ENCODE measurements around the gene GPS1. TPM values are rescaled to one million over a fixed set of nuclear protein-coding genes. Genes with fewer than 3 reads are reported as not detected.

Gene GPS1
- total and polyA plus RNA-seq, 2 of the 4 experiments (the other 2 are of a cell fraction): 157 to 181 TPM

GRCh38 chr17:82094931-82095776 lies 43.5 kb downstream of the GPS1 start (continued):
- TF ChIP-seq BHLHE40 (IDR thresholded peaks at IDR 0.05; ENCODE audit: low read depth, low read length): no peak

GRCh38 chr17:82095777-82096708 lies 44.3 kb downstream of the GPS1 start:
- ChIA-PET POLR2A (ENCODE audit: unreplicated experiment) (no interaction called here), CTCF (no interaction called here)
- Histone ChIP-seq H4K91ac (ENCODE audit: insufficient read depth, low read depth, low read length) (no peak overlapping the region), H4K5ac (ENCODE audit: low read depth, low read length) (no peak overlapping the region), H3K56ac (ENCODE audit: extremely low read depth, insufficient read depth, low read length) (no peak overlapping the region), H3K23ac (ENCODE audit: low read depth, low read length) (peak overlapping the region; percentile 49; the same call in 1 of the 2 replicates), H2AK5ac (ENCODE audit: low read depth, low read length) (no peak overlapping the region), H3K4me3 (ENCODE audit: insufficient read depth, low read depth, low read length) (no peak overlapping the region), H3K9me3 (ENCODE audit: control insufficient read depth, insufficient read depth, low read length) (no peaks in the 10 kb centered on the region), H3K9me1 (ENCODE audit: insufficient read depth, low read length) (peaks cover 5% of the 10 kb centered on the region; the same call in 1 of the 2 replicates), H3K36me3 (ENCODE audit: control insufficient read depth, insufficient read depth, low read length) (peaks cover 42% of the 10 kb centered on the region), H3K27me3 (ENCODE audit: control insufficient read depth, insufficient read depth, low read length) (no peaks in the 10 kb centered on the region), H2BK120ac (ENCODE audit: low read depth, low read length) (no peak overlapping the region), H4K8ac (ENCODE audit: low read depth in 2 of 2, low read length in 2 of 2) (no peak overlapping the region), H4K20me1 (ENCODE audit: insufficient read depth, low read length) (peaks cover 31% of the 10 kb centered on the region), H3K4ac (ENCODE audit: low read depth, low read length) (no peak overlapping the region), H2BK20ac (ENCODE audit: low read depth, low read length) (no peak overlapping the region), H3K27ac (ENCODE audit: insufficient read depth, low read length) (no peak overlapping the region; the same call in 1 of the 2 replicates), H2BK15ac (ENCODE audit: low read depth, low read length) (no peak overlapping the region), H3K18ac (ENCODE audit: low read depth, low read length) (no peak overlapping the region), H2AK9ac (replicated peaks; ENCODE audit: low read depth, low read length, poor library complexity) (peak overlapping the region; percentile 98), H3K4me2 (ENCODE audit: low read depth, low read length) (no peak overlapping the region; the same call in 1 of the 2 replicates), H3K9ac (ENCODE audit: low read depth, low read length) (peak overlapping the region; percentile 87; the same call in 1 of the 2 replicates), H3K4me1 (ENCODE audit: control insufficient read depth, insufficient read depth, low read length) (peaks cover 13% of the 10 kb centered on the region), H2AFZ (replicated peaks; ENCODE audit: low read length, poor library complexity) (no peak overlapping the region), H3K79me1 (ENCODE audit: low read depth in 1 of 2, low read length in 2 of 2) (peaks cover 0 to 56% of the 10 kb centered on the region in 2 experiments), H2BK5ac (ENCODE audit: low read depth, low read length, poor library complexity, severe bottlenecking) (no peak overlapping the region), H3K14ac (replicated peaks; ENCODE audit: low read depth, low read length) (no peak overlapping the region)
- WGBS, 2 experiments (ENCODE audit: extremely low coverage in 2 of 2, insufficient read length in 1 of 2): 81% methylated on average over 9 of the region's 35 CpGs; no CpG with 5 or more reads in 1 of the 2 experiments
- DNase-seq: no peak
- intact Hi-C loops (cut with micrococcal nuclease): no loop called here
- in situ Hi-C loops (cut with MboI; ENCODE audit: low sequenced_read_pairs): no loop called here
- dilution Hi-C loops (cut with HindIII; ENCODE audit: low sequenced_read_pairs, unreplicated experiment): no loop called here
- no TSS peak for BruUV-seq (replicated peaks)
- ATAC-seq (ENCODE audit: low read depth): no peak
- TF ChIP-seq RAD21 (IDR thresholded peaks at IDR 0.05; ENCODE audit: low read length) (no peak), FOS (IDR thresholded peaks at IDR 0.05; ENCODE audit: low read depth, low read length) (no peak), USF2 (IDR thresholded peaks at IDR 0.05; ENCODE audit: low read depth, low read length) (no peak), CEBPB (IDR thresholded peaks at IDR 0.05; ENCODE audit: low read depth, low read length) (no peak), POLR2A (IDR thresholded peaks at IDR 0.05; ENCODE audit: low read depth, low read length) (no peak), MAFK (IDR thresholded peaks at IDR 0.05; ENCODE audit: low read depth, low read length) (no peak), RCOR1 (IDR thresholded peaks at IDR 0.05; ENCODE audit: insufficient replicate concordance, low read length) (no peak), MAZ (IDR thresholded peaks at IDR 0.05; ENCODE audit: borderline replicate concordance, low read depth, low read length) (no peak), CTCF (conservative IDR thresholded peaks at IDR 0.05; ENCODE audit: low read depth, low read length) (no peak), RFX5 (IDR thresholded peaks at IDR 0.05; ENCODE audit: low read depth, low read length) (no peak), SMC3 (IDR thresholded peaks at IDR 0.05; ENCODE audit: low read depth, low read length) (no peak)

Data from IMR-90 (cell line).